ENCODE data around the gene ADGRD2.

DNA sequence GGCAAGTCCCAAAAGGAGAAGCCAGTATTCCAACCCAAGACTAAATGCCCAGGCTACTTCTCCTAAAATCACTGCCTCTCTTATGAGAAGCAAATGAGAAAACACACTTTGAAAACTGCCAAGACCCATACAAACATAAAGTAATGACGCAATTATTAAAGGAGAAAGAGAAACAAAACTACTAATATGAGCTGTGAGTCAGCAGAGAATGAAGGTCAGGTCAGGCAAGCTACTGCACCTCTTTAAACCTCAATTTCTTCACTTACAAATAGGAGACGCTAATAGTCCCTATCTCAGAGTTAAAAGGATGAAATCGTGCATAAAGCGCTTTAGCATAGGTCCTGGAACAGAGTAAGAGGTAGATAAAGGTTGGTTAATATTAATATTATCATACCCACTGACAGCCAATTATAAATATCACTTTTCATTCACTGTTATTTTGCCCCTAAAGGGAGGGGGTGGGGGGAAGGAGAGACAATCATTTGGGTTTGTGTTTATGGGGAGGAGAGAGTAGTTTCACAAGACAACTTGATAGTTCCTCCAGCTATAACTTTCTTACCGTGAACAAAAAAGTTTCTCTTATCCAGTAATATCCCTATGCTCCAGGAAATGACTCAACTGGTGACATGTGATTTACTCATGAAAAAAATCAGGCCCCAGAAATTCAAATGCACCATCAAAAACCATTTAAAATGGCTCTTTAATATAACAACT, 38.6 kb upstream of the ADGRD2 start:
- TF ChIP-seq, protein P1, sequence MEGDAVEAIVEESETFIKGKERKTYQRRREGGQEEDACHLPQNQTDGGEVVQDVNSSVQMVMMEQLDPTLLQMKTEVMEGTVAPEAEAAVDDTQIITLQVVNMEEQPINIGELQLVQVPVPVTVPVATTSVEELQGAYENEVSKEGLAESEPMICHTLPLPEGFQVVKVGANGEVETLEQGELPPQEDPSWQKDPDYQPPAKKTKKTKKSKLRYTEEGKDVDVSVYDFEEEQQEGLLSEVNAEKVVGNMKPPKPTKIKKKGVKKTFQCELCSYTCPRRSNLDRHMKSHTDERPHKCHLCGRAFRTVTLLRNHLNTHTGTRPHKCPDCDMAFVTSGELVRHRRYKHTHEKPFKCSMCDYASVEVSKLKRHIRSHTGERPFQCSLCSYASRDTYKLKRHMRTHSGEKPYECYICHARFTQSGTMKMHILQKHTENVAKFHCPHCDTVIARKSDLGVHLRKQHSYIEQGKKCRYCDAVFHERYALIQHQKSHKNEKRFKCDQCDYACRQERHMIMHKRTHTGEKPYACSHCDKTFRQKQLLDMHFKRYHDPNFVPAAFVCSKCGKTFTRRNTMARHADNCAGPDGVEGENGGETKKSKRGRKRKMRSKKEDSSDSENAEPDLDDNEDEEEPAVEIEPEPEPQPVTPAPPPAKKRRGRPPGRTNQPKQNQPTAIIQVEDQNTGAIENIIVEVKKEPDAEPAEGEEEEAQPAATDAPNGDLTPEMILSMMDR (IDR thresholded peaks at IDR 0.05; ENCODE audit: low read depth, low read length, poor library complexity, severe bottlenecking) = no peak
- no peak for TF ChIP-seq EZH2phosphoT487 (IDR thresholded peaks at IDR 0.05; ENCODE audit: borderline replicate concordance, low read length)

Measured in DOHH2 (cell line).